NB4 (cell line): Measurements from ENCODE around the gene SOBP.

ENCODE experiments used
- DNase-seq: peaks from one replicate; pipeline ENCODE4 v3.0.0; 2010; ENCODE audit warnings: low read depth
- H3K4me3 ChIP-seq: one replicate; pipeline ENCODE4 v1.5.1; 2011; ENCODE audit warnings: mild to moderate bottlenecking, low read depth, low read length, moderate library complexity
- CTCF ChIP-seq: IDR thresholded peaks from one replicate; pipeline ENCODE4 v1.5.1; 2012; ENCODE audit warnings: low read depth, low read length
- MAX ChIP-seq: IDR thresholded peaks from 2 replicates; pipeline ENCODE4 v1.6.1; 2011; ENCODE audit warnings: low read depth, low read length
- MYC ChIP-seq: IDR thresholded peaks from 2 replicates; pipeline ENCODE4 v1.6.1; 2011; ENCODE audit warnings: low read depth, low read length
- POLR2A ChIP-seq: IDR thresholded peaks from 2 replicates; pipeline ENCODE4 v1.6.1; 2011; ENCODE audit warnings: mild to moderate bottlenecking; ENCODE audit not compliant: insufficient read length; ENCODE audit errors: extremely low read depth

Gene SOBP

DNA sequence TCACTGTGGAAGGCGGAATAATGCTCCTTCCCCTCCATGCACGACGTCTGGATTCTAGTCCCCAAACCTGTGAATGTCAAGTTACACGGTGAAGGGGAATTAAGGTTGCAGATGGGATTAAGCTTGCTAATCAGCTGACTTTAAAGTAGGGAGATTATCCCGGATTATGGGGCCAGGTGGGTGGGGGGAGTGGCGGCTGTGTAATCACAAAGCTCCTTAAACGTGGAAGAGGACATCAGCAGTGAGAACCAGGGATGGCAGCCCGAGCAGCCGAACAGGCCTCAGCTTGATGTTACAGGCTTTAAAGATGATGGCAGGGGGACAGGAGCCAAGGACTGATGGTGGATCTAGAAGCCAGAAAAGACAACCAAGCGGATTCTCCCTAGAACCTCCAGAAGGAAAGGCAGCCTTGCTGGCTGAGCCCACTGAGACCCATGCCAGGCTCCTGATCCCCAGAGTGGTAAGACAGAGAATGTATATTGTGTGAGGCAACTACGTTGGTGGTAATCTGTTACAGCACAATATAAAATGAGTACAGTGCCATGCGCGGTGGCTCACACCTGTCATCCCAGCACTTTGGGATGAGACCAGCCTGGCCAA is 216.7 kb downstream of the SOBP start:
- no peak overlapping the region for H3K4me3 ChIP-seq
- TF ChIP-seq MAX: no peak
- TF ChIP-seq POLR2A: no peak
- no peak for TF ChIP-seq MYC
- TF ChIP-seq CTCF: no peak
- DNase-seq: no peak

DNA sequence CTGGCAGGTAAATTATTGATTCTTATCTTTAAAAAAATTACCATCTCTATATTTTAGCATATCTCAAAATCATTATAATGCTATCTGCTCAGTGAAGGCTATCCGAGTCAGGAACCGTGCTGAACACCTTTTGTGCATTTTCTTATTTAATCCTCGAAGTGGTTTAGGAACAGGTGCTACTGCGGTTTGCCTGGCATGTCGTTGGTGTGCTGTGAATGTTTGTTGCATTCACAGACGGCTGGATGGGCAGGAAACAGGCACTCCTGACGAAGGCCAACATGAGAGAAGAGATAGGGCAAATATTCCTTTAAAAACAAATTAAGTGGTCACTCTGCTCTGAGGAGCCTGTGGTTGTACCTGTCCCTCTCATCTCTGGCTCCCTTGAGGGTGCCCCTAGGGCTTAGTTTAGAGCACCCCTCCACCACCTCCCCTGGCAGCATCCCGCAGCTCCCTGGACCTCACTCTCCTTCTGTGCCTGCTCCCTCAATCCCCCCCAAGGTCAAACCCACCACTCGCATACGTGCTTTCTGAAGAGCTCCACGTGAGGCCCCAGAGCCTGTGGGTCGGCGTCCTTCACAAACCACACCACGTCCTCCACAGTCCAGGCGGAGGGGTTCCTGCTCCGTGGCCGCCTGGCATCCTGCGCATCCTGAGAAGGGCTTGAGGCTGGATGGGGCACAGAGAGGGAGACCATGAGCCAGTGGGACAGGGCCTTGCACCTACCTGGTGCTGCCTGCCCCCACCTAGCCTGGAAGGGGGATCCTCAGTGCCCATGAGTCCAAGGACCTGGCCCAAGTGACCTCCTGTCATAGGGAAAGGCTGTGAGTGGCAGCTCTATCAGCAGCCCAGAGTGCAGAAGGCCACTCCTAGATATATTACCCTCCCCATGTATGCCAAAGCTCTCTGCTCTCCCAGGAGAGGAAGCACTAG is 217.7 kb downstream of the SOBP start:
- DNase-seq: no peak
- TF ChIP-seq CTCF: no peak
- TF ChIP-seq MAX: no peak
- no peak for TF ChIP-seq POLR2A
- no peak for TF ChIP-seq MYC

DNA sequence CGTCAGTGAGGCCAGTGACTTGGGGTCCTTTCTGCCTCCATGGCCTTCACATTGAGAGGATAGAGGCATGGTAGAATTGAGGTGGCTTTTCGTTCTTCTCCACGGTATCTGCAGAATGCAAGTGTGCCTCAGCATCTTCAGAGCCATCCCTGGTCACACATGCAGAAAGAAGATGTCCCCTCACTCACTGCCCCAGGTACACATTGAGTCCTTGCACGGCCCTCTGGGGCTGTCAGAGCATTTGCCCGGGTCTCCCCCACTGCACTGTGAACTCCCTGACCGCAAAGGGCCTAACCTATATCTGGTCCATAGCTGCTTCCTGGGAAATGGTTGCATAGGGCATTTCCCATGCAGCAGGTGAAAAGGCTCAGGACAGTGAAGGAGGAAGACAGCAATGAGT is 218.5 kb downstream of the SOBP start:
- TF ChIP-seq CTCF: no peak
- TF ChIP-seq MAX: no peak
- no peak for TF ChIP-seq POLR2A
- no peak for DNase-seq
- no peak overlapping the region for H3K4me3 ChIP-seq

More for the DNA sequence above, 217.7 kb downstream of the SOBP start:
- no peak overlapping the region for H3K4me3 ChIP-seq

- DNase-seq: no peak
- TF ChIP-seq MAX (no peak), MYC (no peak), POLR2A (no peak), CTCF (no peak)
- no peak overlapping the region for H3K4me3 ChIP-seq
Observed at GRCh38 chr6:107709341-107709740, 219.4 kb downstream of the SOBP start.
